ENCODE data around the gene PLLP.

PLLP gene

DNA sequence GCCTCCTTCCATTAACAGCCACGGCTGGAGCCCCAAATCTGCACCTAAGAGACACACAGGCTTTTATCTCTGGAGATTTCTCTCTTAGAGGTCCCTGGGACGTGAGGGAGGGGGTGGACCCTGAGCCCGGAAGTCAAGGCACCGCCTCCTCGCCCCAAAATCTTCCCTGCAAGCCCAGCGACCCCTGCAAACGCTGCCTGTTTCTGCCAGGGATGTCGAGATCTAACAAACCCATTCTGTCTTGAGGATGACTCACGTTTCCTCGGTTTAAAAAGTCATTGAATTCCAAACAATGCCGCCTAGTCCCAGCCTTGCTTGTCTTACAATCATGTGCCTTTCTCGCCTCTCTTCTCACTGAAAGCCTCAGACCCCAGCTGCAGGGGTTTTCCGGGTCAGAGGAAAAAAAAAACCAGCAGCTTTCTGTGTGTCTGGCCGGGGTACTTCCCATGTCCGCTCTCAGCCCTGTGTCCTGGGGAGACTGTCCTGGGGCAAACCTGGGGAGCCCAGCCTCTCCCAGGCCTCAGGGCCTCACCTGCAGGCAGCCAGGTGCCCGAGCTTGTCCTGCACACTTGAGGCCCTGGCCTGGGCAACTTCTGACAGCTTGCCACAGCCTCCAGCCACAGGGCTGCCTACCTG lies 24.1 kb downstream of the PLLP start:
- TF ChIP-seq ZNF274 (IDR thresholded peaks at IDR 0.05; ENCODE audit: low read depth, low read length): no peak
- no peak overlapping the region; the same call in 1 of the 2 replicates for H3K4me3 ChIP-seq (ENCODE audit: low read length)

- no peak for TF ChIP-seq ZNF274 (IDR thresholded peaks at IDR 0.05; ENCODE audit: low read depth, low read length)
- H3K4me3 ChIP-seq (ENCODE audit: low read length): no peak overlapping the region
Observed at GRCh38 chr16:57258910-57259475, 25.5 kb downstream of the PLLP start.

DNA sequence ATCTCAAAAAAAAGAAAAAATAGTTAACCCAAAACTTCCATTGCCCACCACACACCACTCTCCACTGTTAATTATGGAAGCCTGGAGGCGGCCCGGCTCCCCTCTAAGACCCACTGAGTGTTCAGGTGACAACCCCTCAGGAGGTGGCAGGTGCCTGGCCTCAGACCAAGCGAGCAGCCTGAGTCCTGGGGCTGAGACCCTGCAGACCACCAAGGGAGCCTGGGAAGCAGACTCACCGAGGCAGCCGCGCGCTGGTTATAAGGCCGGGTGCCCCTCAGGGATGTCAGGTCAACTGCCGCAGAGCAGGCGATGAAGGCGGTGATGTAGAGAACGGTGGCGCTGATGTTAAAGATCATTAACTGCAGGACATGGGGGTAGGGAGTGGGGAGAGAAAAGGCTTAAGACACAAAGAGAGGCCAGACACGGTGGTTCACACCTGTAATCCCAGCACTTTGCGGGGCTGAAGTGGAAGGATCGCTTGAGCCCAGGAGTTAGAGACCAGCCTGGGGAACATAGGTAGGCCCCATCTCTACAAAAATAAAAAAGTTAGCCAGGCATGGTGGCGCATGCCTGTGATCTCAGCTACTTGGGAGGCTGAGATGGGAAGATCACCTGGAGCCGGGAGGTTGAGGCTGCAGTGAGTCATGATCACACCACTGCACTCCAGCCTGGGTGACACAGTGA lies 26.1 kb downstream of the PLLP start:
- TF ChIP-seq ZNF274 (IDR thresholded peaks at IDR 0.05; ENCODE audit: low read depth, low read length): no peak
- no peak overlapping the region for H3K4me3 ChIP-seq (ENCODE audit: low read length)

DNA sequence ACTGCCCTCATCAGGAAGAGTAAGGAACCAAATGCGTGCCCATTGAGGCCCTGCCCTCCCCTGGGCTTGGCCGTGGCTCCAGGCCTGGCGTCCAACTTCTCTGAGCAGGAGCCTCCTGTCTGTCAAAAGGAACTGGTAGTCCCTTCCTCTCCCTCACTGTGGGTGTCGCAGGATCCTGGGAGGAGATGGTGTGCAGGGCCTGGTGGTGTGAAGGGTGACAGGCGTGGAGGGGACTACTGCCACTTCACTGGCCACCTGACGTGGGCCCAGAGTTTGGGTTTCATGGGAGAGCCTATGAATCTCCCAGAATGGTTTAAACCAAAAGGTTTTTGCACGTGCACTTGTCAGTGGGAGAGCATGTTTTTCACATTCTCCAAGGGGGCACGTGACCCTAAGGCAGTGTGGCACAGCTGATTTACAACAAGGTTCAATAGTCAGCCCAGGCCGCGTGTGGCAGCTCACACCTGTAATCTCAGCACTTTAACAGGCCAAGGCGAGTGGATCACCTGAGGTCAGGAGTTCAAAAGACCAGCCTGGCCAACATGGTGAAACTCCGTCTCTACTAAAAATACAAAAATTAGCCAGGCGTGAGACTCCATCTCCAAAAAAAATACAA lies 26.9 kb downstream of the PLLP start:
- no peak overlapping the region for H3K4me3 ChIP-seq (ENCODE audit: low read length)

DNA sequence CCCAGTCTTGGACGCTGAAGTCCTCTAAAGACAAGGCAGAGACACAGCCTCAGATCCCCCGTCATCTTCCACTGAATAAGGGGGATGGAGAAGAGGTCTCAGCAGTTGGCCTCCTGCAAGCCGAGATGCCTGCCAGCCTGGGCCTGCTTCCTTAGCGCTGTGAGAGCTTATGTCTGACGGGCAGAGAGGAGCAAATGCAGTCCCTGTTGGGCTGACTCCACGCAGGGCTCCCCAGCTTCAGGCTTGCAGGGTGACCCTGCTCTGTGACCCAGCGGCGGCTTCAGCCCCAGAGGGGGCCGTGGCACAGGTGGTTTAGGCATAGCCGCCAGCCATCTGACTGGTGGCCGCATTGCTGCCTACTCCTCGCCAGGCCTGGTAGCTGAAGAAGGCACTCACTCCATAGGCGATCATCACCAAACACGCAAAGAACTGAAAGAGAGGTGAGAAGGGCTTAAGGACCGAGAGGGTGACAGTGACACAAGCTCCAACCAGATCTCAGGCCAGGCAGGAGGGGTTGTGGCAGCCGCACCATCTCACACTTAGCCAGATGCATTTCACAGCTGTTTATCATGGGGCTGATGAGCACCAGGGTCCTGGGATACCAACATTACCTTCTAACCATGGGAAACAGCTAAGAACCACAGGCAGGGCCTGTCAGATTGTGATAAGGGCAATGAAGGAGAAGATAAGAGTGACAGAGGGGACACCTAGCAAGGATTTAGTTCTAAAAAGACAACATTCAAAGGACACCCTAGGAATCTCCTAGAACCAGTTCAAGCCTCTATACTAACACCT lies 27.7 kb downstream of the PLLP start:
- no peak for TF ChIP-seq ZNF274 (IDR thresholded peaks at IDR 0.05; ENCODE audit: low read depth, low read length)
- H3K4me3 ChIP-seq (ENCODE audit: low read length): no peak overlapping the region

More for the DNA sequence above, 26.9 kb downstream of the PLLP start:
- TF ChIP-seq ZNF274 (IDR thresholded peaks at IDR 0.05; ENCODE audit: low read depth, low read length): no peak

DNA sequence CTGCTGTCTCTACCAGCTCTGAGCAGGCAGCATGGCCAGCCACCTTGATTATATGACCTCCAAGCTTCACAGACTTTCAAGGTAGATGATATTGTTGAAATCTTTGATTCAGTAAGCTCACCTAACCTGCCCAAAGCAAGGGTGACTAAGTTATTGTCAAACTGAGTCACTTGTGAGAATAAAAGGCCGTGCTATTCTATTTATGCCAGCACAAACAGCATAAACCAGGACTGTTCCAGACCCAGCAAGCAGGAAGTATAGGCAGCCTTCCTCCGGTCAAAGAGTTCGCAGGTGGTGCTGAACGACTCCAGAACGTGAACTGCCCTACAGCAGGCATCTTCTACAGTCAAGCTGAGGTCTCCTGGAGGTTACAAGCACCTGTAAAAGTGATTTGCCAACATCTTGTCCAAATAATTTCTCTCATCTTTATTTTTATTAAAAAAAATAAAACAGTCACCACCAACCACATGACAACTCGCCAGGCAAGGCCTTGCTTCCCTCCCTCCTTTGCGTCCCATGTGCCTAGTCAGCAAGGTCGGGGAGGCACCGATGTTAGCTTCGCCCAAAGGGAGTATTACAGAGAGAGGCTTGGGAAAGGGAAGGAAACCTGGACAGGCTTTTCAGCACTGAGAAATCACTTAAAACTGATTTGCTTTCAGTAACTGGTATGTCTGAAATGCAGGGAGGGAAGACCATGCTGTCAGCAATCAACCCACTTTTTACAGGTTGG lies 28.6 kb downstream of the PLLP start:
- TF ChIP-seq ZNF274 (IDR thresholded peaks at IDR 0.05; ENCODE audit: low read depth, low read length): no peak
- H3K4me3 ChIP-seq (ENCODE audit: low read length): no peak overlapping the region

DNA sequence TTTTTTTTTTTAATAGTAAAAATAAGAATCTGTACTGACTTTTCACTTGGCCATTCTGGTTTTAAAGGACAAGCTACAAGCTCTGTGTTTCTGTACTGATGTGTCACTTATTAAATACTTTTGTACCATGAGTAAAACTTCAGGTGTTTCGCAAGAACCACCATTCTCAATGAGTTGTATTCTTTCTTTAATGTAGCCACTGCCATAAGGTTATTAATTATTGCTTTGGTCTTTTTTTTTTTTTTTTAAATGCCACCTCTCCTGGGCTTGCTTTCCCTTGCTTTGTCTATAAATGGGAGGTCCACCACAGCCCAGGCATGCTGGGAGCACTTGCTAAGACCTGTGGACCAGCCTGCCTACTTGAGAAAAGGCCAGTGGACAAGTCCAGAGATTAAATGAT lies 31.0 kb downstream of the PLLP start:
- TF ChIP-seq ZNF274 (IDR thresholded peaks at IDR 0.05; ENCODE audit: low read depth, low read length): no peak
- H3K4me3 ChIP-seq (ENCODE audit: low read length): no peak overlapping the region

DNA sequence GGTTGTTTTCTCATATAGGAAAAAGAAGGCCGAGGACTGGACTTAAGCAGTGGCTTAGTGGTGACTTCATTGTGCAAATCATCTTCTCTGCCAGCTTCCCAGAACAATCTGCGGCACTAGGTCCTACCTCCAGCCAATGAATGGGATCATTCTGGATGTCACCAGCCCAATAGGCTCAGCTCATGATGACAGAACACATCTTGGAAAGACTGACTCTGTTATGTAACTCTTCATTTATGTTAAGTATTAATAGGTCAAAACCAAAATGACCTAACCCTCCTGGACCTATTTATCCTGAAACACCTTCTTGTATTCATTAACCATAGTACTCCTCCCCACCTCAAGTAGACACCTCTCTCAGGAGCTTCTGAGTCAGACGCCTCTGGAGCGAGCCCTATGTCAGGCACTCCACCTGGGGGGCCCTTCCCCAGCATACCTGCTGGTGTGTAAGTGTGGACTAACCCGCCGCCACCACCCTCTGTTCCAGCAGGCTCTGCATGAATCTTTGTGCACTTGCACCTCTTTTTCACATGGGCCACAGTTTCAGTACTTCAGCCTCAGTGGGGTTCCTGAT lies 32.2 kb downstream of the PLLP start:
- TF ChIP-seq ZNF274 (IDR thresholded peaks at IDR 0.05; ENCODE audit: low read depth, low read length): no peak
- no peak overlapping the region for H3K4me3 ChIP-seq (ENCODE audit: low read length)

DNA sequence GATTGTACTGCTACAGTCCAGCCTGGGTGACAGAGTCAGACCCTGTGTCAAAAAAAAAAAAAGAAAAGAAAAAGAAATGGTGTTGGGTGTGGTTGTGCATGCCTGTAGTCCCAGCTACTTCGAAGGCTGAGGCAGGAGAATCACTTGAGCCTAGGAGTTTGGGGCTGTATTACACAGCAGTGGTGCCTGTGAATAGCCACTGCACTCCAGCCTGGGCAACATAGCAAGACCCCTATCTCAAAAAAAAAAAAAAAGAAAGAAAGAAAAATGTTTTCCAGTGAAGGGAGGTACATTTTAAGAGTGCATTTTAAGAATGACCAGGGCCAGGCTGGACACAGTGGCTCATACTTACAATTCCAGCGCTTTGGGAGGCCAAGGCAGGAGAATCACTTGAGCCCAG lies 33.1 kb downstream of the PLLP start:
- no peak for TF ChIP-seq ZNF274 (IDR thresholded peaks at IDR 0.05; ENCODE audit: low read depth, low read length)
- H3K4me3 ChIP-seq (ENCODE audit: low read length): no peak overlapping the region

- H3K4me3 ChIP-seq (ENCODE audit: low read length): peak overlapping the region; percentile 70
- TF ChIP-seq ZNF274 (IDR thresholded peaks at IDR 0.05; ENCODE audit: low read depth, low read length): no peak
Observed at GRCh38 chr16:57245472-57246113, 38.9 kb downstream of the PLLP start.

- TF ChIP-seq ZNF274 (IDR thresholded peaks at IDR 0.05; ENCODE audit: low read depth, low read length): no peak
- H3K4me3 ChIP-seq (ENCODE audit: low read length): peak within 1 kb of the TSS; percentile 70
Observed at GRCh38 chr16:57244767-57245471, 39.6 kb downstream of the PLLP start, which contains the start of gene ARL2BP. Gene ARL2BP (plus strand): TSS chr16:57245259. CDS start chr16:57245368, 109 bp downstream.

GRCh38 chr16:57244463-57244766 lies 40.1 kb downstream of the PLLP start:
- TF ChIP-seq ZNF274 (IDR thresholded peaks at IDR 0.05; ENCODE audit: low read depth, low read length): no peak
- H3K4me3 ChIP-seq (ENCODE audit: low read length): peak overlapping the region; percentile 65; the same call in 1 of the 2 replicates

Measured in GM08714 (cell line).